HG02798 (cell line): ENCODE measurements around the gene TSPAN14.

Source experiments
- ATAC-seq: cut with Tn5 transposase; IDR thresholded peaks from one replicate; pipeline ENCODE4 v1.9.1; 2021; ENCODE audit warnings: mild to moderate bottlenecking; ENCODE audit not compliant: unreplicated experiment, poor library complexity

TSPAN14 gene

DNA sequence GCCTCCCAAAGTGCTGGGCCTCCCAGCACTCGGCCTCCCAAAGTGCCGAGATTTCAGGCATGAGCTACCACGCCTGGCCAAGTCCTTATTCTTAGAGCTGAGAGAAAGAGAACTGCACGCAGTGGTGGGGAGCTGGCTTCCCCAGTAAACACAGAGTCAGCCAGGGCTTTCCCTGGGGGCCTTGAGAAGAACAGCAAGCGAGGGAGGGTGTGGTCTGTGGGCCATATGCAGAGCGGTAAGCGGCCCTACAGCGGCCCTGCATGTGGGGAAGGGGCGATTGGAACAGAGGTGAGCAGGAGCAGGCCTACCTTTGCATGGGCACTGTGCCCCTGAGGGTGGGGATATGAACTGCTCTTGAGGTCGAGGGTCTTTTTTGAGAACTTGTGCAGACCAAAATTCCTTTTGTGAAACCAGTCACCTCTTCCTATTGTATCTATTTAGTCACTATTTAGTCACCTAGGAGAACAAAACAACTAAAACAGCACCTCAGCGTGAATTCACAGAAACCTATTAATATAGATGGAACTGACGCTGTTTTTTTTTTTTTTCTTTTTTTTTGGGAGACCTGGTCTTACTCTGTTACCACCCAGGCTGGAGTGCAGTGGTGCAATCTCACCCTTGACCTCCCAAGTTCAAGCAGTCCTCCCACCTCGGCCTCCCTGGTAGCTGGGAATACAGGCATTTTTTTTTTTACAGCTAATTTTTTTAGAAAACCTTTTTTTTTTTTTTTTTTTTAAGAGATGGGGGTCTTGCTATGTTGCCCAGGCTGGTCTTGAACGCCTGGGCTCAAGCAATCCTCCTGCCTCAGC is 46.7 kb downstream of the TSPAN14 start:
- ATAC-seq, result peak; percentile 66

DNA sequence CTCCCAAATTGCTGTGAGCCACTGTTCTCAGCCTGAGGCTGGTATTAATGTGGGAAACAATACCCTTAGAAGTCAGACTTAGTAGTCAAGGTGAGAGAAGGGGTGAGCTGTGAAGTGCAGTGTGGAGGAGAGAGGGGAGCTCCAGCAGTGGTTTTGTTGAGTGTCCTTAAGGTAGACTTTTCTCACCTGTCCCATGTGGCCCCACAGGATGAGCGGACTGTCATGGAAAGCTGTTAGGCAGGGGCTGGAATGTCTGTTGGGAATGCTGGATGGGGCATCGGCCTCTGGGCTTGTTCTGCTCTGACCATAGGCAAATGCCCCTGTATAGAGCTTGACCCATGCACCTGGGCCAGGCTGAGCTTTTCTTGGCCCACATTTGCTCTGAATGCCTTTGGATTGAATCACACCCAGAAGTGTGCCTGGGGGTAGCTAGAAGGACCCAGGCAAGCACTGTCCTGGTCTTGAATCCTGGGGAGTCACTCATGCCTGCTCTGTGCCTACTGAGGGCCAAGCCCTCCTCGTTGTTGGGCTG is 47.3 kb downstream of the TSPAN14 start:
- no peak for ATAC-seq

- ATAC-seq, result no peak
Measured at GRCh38 chr10:80501913-80502521, 47.9 kb downstream of the TSPAN14 start.

DNA sequence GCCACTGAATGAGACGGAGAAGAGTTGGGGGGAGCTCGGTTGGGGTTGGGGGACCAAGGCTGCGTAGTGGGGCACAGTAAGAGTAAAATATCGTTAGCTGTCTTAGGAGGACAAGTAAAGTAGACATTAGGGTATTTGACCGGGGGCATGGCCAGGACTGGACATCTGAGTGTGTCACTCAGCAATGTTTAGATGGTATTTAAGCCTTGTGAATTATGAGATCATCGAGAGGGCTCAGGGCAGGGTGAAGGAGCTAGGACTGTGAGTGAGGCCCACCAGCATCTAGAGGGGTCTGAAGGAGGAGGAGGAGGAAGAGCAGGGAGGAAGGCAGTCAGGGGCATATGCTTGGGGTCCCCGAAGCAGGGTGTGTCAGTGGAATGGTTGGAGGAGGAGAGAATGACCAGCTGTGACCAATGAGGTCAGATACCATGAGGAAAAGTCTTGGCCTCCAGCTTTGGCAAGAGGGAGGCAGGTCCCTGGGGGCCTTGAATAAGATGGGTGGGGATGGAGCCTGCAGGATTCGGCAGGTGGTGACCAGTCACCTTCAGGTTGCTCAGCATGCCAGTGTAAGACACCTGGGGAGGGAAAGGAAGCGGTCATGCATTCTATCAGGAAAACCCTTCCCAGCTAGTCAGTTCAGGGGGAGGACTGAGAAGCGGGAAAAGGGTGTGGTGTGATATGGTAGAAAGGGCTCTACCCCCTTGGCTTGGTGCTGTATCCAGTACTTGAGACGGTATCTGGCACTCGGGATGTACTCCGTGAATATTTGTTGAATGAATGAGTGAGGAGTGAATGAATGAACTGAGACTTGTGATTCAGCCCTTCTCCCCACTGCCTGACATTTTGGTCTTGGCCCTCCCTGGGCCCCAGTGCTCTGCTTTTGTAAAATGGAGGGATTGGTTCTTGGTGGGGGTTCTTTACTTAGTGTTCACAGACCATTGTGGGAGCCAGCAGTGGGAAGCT is 48.8 kb downstream of the TSPAN14 start:
- ATAC-seq, result no peak

GRCh38 chr10:80503584-80504157 is 49.6 kb downstream of the TSPAN14 start:
- no peak for ATAC-seq

GRCh38 chr10:80504158-80504811 is 50.2 kb downstream of the TSPAN14 start:
- no peak for ATAC-seq

GRCh38 chr10:80504897-80505465 is 50.9 kb downstream of the TSPAN14 start:
- ATAC-seq, result no peak

DNA sequence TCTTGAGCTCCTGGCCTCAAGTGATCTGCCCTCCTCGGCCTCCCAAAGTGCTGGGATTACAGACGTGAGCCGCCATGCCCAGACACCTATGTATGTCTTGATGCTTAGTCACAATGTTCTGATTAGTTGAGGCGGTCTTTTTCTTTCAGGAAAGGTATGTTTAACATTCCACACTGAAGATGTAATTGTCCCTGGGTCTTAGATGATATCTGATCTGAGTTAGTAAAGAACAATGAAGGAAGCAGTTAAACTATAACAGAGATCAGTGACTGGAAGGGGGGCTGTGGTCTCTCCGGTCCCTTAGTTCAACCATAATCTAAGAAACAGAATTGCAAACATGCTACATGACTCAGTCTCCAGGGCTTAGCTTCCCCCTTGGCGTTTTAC is 52.1 kb downstream of the TSPAN14 start:
- no peak for ATAC-seq

- ATAC-seq, result no peak
Measured at GRCh38 chr10:80506836-80507487, 52.9 kb downstream of the TSPAN14 start.

DNA sequence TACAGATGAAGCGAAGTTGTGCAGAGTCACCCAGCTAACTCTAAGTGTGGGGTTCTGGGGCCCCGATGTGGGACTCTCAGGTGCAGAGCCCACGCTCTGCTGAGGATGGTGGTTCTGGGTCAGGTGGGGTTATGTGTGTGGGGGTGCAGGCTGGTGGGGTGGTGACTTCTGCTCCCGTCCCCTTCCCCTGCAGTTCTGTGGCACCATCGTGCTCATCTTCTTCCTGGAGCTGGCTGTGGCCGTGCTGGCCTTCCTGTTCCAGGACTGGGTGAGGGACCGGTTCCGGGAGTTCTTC is 54.9 kb downstream of the TSPAN14 start:
- no peak for ATAC-seq

DNA sequence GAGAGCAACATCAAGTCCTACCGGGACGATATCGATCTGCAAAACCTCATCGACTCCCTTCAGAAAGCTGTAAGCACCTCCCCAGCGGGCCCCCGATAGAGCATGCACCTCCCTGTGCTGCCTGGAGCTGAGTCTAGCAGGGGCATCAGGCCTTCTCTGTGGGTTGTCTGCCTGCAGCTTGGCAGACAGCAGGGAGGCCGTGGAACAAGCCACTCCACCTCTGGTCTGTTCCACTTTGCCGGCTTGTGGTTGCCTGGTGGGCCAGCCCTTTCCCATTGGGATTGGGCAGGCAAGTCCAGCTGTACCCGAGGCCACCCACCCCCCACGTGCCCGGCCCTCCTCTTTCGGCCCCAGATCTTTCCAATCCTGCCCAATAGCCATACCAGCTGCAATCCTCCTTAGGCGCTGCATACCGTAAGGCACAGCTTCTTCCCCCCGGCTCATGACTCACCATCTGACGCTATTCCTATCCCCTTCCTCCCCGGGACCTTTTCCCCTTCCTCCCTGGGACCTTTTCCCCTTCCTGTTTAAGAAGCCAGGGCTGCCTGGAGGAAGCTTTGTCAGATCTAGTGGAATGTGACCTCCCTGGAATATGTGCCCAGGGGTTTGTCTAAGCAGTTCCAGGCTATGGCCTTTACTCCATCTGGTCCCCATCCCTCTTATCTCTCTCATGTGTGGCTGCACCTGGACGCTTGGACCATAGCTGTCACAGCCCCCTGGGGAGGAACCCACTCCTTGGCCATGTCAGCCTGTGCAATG is 55.5 kb downstream of the TSPAN14 start:
- ATAC-seq, result no peak

DNA sequence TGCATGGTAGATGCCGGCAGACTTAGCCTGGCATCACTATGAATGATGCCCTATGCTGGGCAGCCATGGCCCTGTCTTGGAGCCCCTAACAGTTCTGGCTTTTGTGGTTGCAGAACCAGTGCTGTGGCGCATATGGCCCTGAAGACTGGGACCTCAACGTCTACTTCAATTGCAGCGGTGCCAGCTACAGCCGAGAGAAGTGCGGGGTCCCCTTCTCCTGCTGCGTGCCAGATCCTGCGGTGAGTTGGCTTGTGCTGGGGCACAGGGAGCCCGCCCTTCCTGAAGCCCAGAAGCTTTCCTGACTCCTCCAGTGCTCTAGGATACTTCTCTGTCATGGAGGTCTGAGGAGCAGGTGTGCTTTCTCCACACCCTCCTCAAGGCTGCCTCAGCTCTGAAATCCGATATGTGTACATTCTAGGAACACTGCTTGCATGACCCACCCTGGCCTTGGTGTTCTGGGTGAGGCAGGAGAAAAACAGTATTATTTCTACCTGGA is 58.0 kb downstream of the TSPAN14 start:
- no peak for ATAC-seq

GRCh38 chr10:80513106-80513505 is 59.0 kb downstream of the TSPAN14 start:
- no peak for ATAC-seq

GRCh38 chr10:80515511-80515910 is 61.4 kb downstream of the TSPAN14 start:
- no peak for ATAC-seq

GRCh38 chr10:80515941-80516340 is 61.8 kb downstream of the TSPAN14 start:
- no peak for ATAC-seq

GRCh38 chr10:80516506-80517075 is 62.5 kb downstream of the TSPAN14 start:
- no peak for ATAC-seq

DNA sequence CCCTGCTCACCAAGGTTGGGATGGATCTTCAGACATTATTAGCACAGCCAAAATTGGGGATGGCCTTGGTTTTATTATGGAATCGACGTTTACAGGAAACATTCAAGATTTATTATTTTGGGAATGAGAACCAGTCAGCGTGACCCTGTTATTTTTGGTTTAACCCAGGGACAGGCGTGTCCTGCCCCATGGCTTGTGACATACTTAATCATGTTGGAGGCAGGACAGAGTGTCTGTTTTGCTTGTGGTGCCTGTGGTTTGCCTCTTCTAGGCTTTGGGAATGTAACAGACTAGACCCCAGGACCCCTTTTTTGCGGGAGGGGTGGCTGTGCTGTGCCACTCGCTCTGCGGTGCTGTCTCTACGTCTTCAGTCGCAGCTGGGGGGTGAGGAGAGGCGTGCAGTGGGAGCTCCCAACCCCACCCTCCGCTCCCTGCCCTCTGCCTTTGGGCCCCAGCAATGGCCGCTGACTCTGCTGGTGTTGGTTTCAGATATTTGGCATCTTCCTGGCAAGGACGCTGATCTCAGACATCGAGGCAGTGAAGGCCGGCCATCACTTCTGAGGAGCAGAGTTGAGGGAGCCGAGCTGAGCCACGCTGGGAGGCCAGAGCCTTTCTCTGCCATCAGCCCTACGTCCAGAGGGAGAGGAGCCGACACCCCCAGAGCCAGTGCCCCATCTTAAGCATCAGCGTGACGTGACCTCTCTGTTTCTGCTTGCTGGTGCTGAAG is 63.5 kb downstream of the TSPAN14 start:
- ATAC-seq, result no peak
